ENCODE results near the gene REEP2.

GRCh38 chr5:138453590-138453989 is 14.7 kb downstream of the REEP2 start:
- TF ChIP-seq CTCF (IDR thresholded peaks at IDR 0.05; ENCODE audit: poor library complexity, severe bottlenecking) (no peak), REST (IDR thresholded peaks at IDR 0.05; ENCODE audit: borderline replicate concordance) (no peak), POLR2AphosphoS5 (IDR thresholded peaks at IDR 0.05) (no peak)

Data from neural cell (in vitro differentiated cells).